Caco-2 (cell line): ENCODE measurements around the gene SMIM10L2A. TPM values are rescaled to one million over a fixed set of nuclear protein-coding genes. Genes with fewer than 3 reads are reported as not detected.

Experiments
- Bru-seq: library from RNA; stranded (reverse); fragments of 400-500 nt; gene quantifications from one replicate; lab custom pipeline; 2021; lab: Mats Ljungman, UMichigan
- BruChase-seq, 2 experiments: library from RNA; stranded (reverse); fragments of 400-500 nt; gene quantifications; one replicate each; lab custom pipeline; 2021; lab: Mats Ljungman, UMichigan
- BruUV-seq: library from RNA; stranded (reverse); fragments of 400-500 nt; replicated peaks from 2 replicates; lab custom pipeline; 2021; lab: Mats Ljungman, UMichigan
- CTCF ChIA-PET: fragments of 300-600 bp; sonication (Branson Sonifier 250); formaldehyde crosslinking; loops from one replicate; lab custom pipeline; 2022; ENCODE audit warnings: antibody characterized with exemption; lab: Charles Lee
- POLR2A ChIA-PET: fragments of 300-600 bp; sonication (Branson Sonifier 250); formaldehyde crosslinking; loops from one replicate; lab custom pipeline; 2022; ENCODE audit warnings: antibody characterized with exemption; lab: Charles Lee
- DNase-seq, 2 experiments: peaks; one replicate each; pipeline versions ENCODE4 v3.0.0 to v3.0.0-alpha.2; 2020 to 2022
- H3K27me3 ChIP-seq: replicated peaks from 2 replicates; pipeline ENCODE4 v1.6.0; 2011; ENCODE audit warnings: low read length; ENCODE audit not compliant: control insufficient read depth, insufficient read depth
- H3K36me3 ChIP-seq: 2 replicates; pipeline ENCODE4 v1.5.1; 2011; ENCODE audit warnings: low read length; ENCODE audit not compliant: control insufficient read depth, insufficient read depth
- H3K4me1 ChIP-seq: fragments of 250-450 bp; sonication (Bioruptor Pico); 2 replicates; pipeline ENCODE4 v1.5.1; 2020; ENCODE audit warnings: mild to moderate bottlenecking
- H3K4me3 ChIP-seq: 2 replicates; pipeline ENCODE4 v1.5.1; 2011; ENCODE audit warnings: low read depth, mild to moderate bottlenecking, control low read depth, low read length
- H3K9me3 ChIP-seq: fragments of 250-450 bp; sonication (Bioruptor Pico); 2 replicates; pipeline ENCODE4 v1.5.1; 2020; ENCODE audit warnings: mild to moderate bottlenecking, moderate library complexity
- H3K27ac Mint-ChIP-seq: one replicate; pipeline ENCODE4 v1.8.0; 2022; ENCODE audit warnings: mixed read lengths; ENCODE audit not compliant: unreplicated experiment
- H3K27me3 Mint-ChIP-seq: one replicate; pipeline ENCODE4 v1.8.0; 2022; ENCODE audit warnings: mixed read lengths; ENCODE audit not compliant: insufficient read depth, unreplicated experiment
- H3K36me3 Mint-ChIP-seq: one replicate; pipeline ENCODE4 v1.8.0; 2022; ENCODE audit warnings: mild to moderate bottlenecking, mixed read lengths; ENCODE audit not compliant: insufficient read depth, unreplicated experiment
- H3K4me1 Mint-ChIP-seq: one replicate; pipeline ENCODE4 v1.8.0; 2022; ENCODE audit warnings: low read depth, mixed read lengths; ENCODE audit not compliant: unreplicated experiment
- H3K4me3 Mint-ChIP-seq: one replicate; pipeline ENCODE4 v1.8.0; 2022; ENCODE audit warnings: mild to moderate bottlenecking, moderate library complexity, mixed read lengths; ENCODE audit not compliant: unreplicated experiment
- H3K9me3 Mint-ChIP-seq: one replicate; pipeline ENCODE4 v1.8.0; 2022; ENCODE audit warnings: mixed read lengths; ENCODE audit not compliant: unreplicated experiment
- intact Hi-C: fragments of 100-400 bp; cut with micrococcal nuclease; formaldehyde crosslinking; loops from one replicate; pipeline ENCODE4 v1.10.0; 2022; ENCODE audit not compliant: unreplicated experiment
- long read RNA-seq: library from polyadenylated mRNA; stranded (forward); transcript quantifications from one replicate; pipeline ENCODE4 v2.0.0, GENCODE V29; 2022
- total RNA-seq: library from RNA; stranded (reverse); gene quantifications from 2 replicates; pipeline ENCODE4 v1.2.3, GENCODE V29; 2022
- TF ChIP-seq, protein P1 (sequence below), 2 experiments: fragments of 200-600 bp in 1 of 2; IDR thresholded peaks; 1 replicate in 1 of 2; 2 replicates in 1 of 2; pipeline versions ENCODE4 v1.5.1 to v1.8.0; 2011 to 2022; ENCODE audit warnings: antibody characterized with exemption in 1 of 2, control low read depth in 1 of 2, inconsistent platforms in 1 of 2, low read depth in 1 of 2, low read length in 1 of 2, mild to moderate bottlenecking in 1 of 2, moderate library complexity in 1 of 2; ENCODE audit not compliant: insufficient read depth in 1 of 2, severe bottlenecking in 1 of 2, unreplicated experiment in 1 of 2

SMIM10L2A gene
- total RNA-seq (2.1 and 2.6 TPM in 2 replicates), Bru-seq, nascent RNA (percentile 40 among the genes with signal in this experiment), BruChase-seq, experiment 1, labeled RNA remaining after a 2-hour chase (percentile 42 among the genes with signal in this experiment), BruChase-seq, experiment 2, labeled RNA remaining after a 6-hour chase (percentile 54 among the genes with signal in this experiment)
- long read RNA-seq, full-length matches to known transcripts = 1 of 2 reads
- long read RNA-seq, partial matches to known transcripts = 0 of 2 reads
- long read RNA-seq, other reads (novel, unspliced or antisense) = 1 of 2 reads

DNA sequence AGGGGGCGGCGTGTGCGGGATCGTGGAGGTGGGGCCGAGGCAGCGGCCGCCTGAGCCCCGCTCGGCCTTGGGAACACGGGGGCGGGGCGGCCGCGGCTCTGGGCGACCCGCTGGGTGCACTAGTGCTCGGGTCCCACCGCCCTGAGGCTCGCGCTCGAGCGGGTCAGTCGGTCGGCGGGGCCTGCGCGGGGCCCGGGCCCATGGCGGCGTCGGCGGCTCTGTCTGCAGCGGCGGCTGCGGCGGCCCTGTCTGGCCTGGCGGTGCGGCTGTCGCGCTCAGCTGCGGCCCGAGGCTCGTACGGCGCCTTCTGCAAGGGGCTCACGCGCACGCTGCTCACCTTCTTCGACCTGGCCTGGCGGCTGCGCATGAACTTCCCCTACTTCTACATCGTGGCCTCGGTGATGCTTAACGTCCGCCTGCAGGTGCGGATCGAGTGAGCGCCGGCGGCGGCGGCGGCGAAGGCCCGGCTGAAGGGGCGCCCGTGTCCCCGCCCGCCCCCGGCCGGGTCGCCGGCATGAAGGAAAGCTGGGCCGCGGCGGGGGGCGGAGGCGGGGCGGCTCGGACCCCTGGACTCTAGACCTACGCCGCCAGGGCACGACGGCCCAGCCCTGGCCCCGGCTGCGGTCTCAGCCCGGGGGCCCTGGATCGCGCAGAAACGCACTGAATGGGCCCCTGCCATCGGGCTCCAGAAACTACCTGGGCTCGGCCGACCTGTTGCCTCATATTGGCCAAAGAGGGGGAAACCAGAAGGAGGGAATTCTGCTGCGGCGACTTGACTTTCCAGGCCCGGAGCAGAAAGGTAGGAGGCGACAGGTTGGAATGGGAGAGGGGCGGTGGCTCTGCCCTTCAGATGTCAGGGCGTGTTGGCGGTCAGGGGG lies at the start of gene SMIM10L2A:
TSS of gene SMIM10L2A (plus strand) at position 13 of the 878 bp plus-strand sequence. CDS start at position 201, 188 bp downstream.
- Mint-ChIP-seq H3K4me1 (peaks cover 5% of the 10 kb centered on the region), H3K36me3 (no peaks in the 10 kb centered on the region), H3K27ac (no peak within 1 kb of the TSS), H3K4me3 (peak within 1 kb of the TSS; percentile 71), H3K27me3 (no peaks in the 10 kb centered on the region), H3K9me3 (no peaks in the 10 kb centered on the region)
- BruUV-seq = no TSS peak
- TF ChIP-seq, protein P1, sequence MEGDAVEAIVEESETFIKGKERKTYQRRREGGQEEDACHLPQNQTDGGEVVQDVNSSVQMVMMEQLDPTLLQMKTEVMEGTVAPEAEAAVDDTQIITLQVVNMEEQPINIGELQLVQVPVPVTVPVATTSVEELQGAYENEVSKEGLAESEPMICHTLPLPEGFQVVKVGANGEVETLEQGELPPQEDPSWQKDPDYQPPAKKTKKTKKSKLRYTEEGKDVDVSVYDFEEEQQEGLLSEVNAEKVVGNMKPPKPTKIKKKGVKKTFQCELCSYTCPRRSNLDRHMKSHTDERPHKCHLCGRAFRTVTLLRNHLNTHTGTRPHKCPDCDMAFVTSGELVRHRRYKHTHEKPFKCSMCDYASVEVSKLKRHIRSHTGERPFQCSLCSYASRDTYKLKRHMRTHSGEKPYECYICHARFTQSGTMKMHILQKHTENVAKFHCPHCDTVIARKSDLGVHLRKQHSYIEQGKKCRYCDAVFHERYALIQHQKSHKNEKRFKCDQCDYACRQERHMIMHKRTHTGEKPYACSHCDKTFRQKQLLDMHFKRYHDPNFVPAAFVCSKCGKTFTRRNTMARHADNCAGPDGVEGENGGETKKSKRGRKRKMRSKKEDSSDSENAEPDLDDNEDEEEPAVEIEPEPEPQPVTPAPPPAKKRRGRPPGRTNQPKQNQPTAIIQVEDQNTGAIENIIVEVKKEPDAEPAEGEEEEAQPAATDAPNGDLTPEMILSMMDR (IDR thresholded peaks at IDR 0.05; ENCODE audit: insufficient read depth in 1 of 2, low read depth in 1 of 2, low read length in 1 of 2, severe bottlenecking in 1 of 2, unreplicated experiment in 1 of 2) = no peak
- intact Hi-C loops = no loop called here
- 0 out of 2 replicates have a peak, but pooled peaks cover under 1% of the 10 kb centered on the region for H3K4me1 ChIP-seq
- no peak for DNase-seq
- peak within 1 kb of the TSS; percentile 44 for H3K4me3 ChIP-seq
- ChIA-PET POLR2A (interaction anchor here (0.7 kb wide), 1 partner anchor 19 kb away, joined by 8 read pairs; no protein-coding TSS in a partner anchor), CTCF (no interaction called here)
- H3K9me3 ChIP-seq = no peaks in the 10 kb centered on the region
- no peaks in the 10 kb centered on the region for H3K27me3 ChIP-seq
- no peaks in the 10 kb centered on the region for H3K36me3 ChIP-seq

DNA sequence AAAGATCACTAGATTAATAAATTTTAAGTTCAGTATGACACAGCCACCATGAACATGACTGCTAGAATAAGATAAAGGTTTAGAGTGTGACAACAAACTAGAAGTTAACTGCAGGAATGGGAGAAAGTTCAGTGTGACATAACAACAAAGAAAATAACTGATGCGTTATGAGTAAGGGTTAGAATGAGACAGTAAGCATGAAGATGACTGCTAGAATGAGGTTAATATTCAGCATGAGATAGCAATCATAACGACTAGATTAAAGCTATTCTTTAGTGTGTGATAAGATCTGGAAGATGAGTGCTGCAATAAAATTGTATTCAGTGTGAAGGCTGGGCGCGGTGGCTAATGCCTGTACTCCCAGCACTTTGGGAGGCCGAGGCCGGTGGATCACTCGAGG lies 48.4 kb upstream of the SMIM10L2A start:
- Mint-ChIP-seq H3K4me1 (peaks cover 6% of the 10 kb centered on the region), H3K9me3 (no peaks in the 10 kb centered on the region), H3K36me3 (no peaks in the 10 kb centered on the region), H3K27ac (no peak overlapping the region), H3K27me3 (no peaks in the 10 kb centered on the region), H3K4me3 (no peak overlapping the region)
- POLR2A ChIA-PET = no interaction called here
- no peaks in the 10 kb centered on the region for H3K9me3 ChIP-seq
- intact Hi-C loops = no loop called here
- CTCF ChIA-PET = no interaction called here
- H3K36me3 ChIP-seq = no peaks in the 10 kb centered on the region
- DNase-seq = no peak
- BruUV-seq = no TSS peak
- H3K4me1 ChIP-seq = no peaks in the 10 kb centered on the region
- H3K27me3 ChIP-seq = no peaks in the 10 kb centered on the region
- TF ChIP-seq, protein P1 (IDR thresholded peaks at IDR 0.05; ENCODE audit: insufficient read depth in 1 of 2, low read depth in 1 of 2, low read length in 1 of 2, severe bottlenecking in 1 of 2, unreplicated experiment in 1 of 2) = no peak
- no peak overlapping the region for H3K4me3 ChIP-seq

DNA sequence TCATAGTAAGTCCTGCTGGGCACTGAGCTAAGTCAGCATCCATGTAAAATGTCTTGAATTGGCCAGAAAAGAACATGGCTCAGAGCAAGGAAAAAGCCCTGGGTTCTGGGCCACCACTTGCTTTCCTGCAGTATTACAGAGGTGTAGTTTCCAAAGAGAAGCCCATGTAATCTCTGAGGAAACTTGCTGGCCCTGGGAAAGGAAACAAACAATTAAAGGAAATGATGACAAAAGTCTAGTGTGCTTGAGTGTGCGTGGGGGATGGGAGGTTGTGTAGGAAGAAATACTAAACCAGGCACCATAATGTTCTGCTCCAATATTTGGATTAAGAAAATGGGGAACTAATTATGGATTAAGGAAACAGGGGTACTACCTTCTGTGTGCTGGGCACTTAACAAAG lies 39.5 kb upstream of the SMIM10L2A start:
- ChIA-PET POLR2A (no interaction called here), CTCF (no interaction called here)
- Mint-ChIP-seq H3K36me3 (no peaks in the 10 kb centered on the region), H3K9me3 (no peaks in the 10 kb centered on the region), H3K27me3 (no peaks in the 10 kb centered on the region), H3K4me3 (no peak overlapping the region), H3K4me1 (peaks cover 8% of the 10 kb centered on the region), H3K27ac (no peak overlapping the region)
- no TSS peak for BruUV-seq
- Histone ChIP-seq H3K27me3 (no peaks in the 10 kb centered on the region), H3K4me3 (no peak overlapping the region), H3K36me3 (no peaks in the 10 kb centered on the region), H3K4me1 (no peaks in the 10 kb centered on the region), H3K9me3 (no peaks in the 10 kb centered on the region)
- TF ChIP-seq, protein P1 (IDR thresholded peaks at IDR 0.05; ENCODE audit: insufficient read depth in 1 of 2, low read depth in 1 of 2, low read length in 1 of 2, severe bottlenecking in 1 of 2, unreplicated experiment in 1 of 2) = no peak
- intact Hi-C loops = no loop called here
- DNase-seq = no peak
